B cell (primary cell): ENCODE results near the gene TANK. TPM values are rescaled to one million over a fixed set of nuclear protein-coding genes. Genes with fewer than 3 reads are reported as not detected.
"Not testable (repeated sequence)": the region's sequence is repeated elsewhere in the genome, so short reads cannot be mapped to it uniquely, and the experiment has no call there.

Experiments
- ATAC-seq: fragments of 200-7000 bp; cut with Tn5 transposase; one replicate; pipeline ENCODE4 v1.10.0; 2021; ENCODE audit warnings: low read depth, mild to moderate bottlenecking, moderate number of reproducible peaks, moderate library complexity
- CTCF ChIA-PET: fragments of 350-600 bp; sonication (Branson Sonifier 250); formaldehyde crosslinking; loops from one replicate; lab custom pipeline; 2021; ENCODE audit warnings: antibody characterized with exemption, inconsistent platforms; lab: Charles Lee
- POLR2A ChIA-PET: fragments of 350-600 bp; sonication (Branson Sonifier 250); formaldehyde crosslinking; loops from one replicate; lab custom pipeline; 2021; ENCODE audit warnings: antibody characterized with exemption; lab: Charles Lee
- DNase-seq: peaks from one replicate; pipeline ENCODE4 v3.0.0; 2013
- H2AFZ ChIP-seq: 2 replicates; pipeline ENCODE4 v1.6.1; 2012; ENCODE audit warnings: mild to moderate bottlenecking, low read depth, low read length; ENCODE audit not compliant: insufficient read depth, poor library complexity, severe bottlenecking
- H3K27ac ChIP-seq, 2 donors: 1 replicate in 1 of 2; 2 replicates in 1 of 2; pipeline ENCODE4 v1.5.1; 2012 to 2013; ENCODE audit warnings: low read length in 2 of 2, mild to moderate bottlenecking in 2 of 2, moderate library complexity in 1 of 2
- H3K27me3 ChIP-seq, 4 experiments: fragments of 200-600 bp in 1 of 4; sonication (generic) in 1 of 4; replicated peaks in 1 of 4; 1 replicate in 2 of 4; 2 replicates in 2 of 4; pipeline versions ENCODE4 v1.6.1 to v1.7.0; 2013 to 2016; ENCODE audit warnings: low read length in 3 of 4, mild to moderate bottlenecking in 2 of 4, mixed read lengths in 1 of 4, moderate library complexity in 1 of 4; ENCODE audit not compliant: insufficient read depth in 4 of 4, control insufficient read depth in 3 of 4; ENCODE audit errors: control extremely low read depth in 1 of 4
- H3K36me3 ChIP-seq, 2 experiments: replicated peaks in 1 of 2; 1 replicate in 1 of 2; 2 replicates in 1 of 2; pipeline versions ENCODE4 v1.6.1 to v1.7.1; 2013; ENCODE audit warnings: low read length in 1 of 2; ENCODE audit not compliant: insufficient read depth in 2 of 2, control insufficient read depth in 1 of 2; ENCODE audit errors: control extremely low read depth in 1 of 2, extremely low read depth in 1 of 2
- H3K4me1 ChIP-seq, 2 donors: fragments of 200-600 bp in 1 of 2; sonication (generic) in 1 of 2; 1 replicate in 1 of 2; 2 replicates in 1 of 2; pipeline versions ENCODE4 v1.5.1 to v1.6.1; 2013 to 2017; ENCODE audit warnings: low read length in 2 of 2; ENCODE audit not compliant: control insufficient read depth in 2 of 2, insufficient read depth in 2 of 2
- H3K4me2 ChIP-seq: replicated peaks from 2 replicates; pipeline ENCODE3; 2012; ENCODE audit warnings: mild to moderate bottlenecking, low read depth, low read length; ENCODE audit not compliant: poor library complexity, severe bottlenecking
- H3K4me3 ChIP-seq, 5 experiments: fragments of 200-600 bp in 1 of 5; sonication (generic) in 1 of 5; 1 replicate in 3 of 5; 2 replicates in 2 of 5; pipeline versions ENCODE4 v1.5.1 to v1.7.0; 2011 to 2016; ENCODE audit warnings: low read length in 4 of 5, mild to moderate bottlenecking in 4 of 5, low read depth in 2 of 5, control low read depth in 1 of 5, moderate library complexity in 1 of 5; ENCODE audit not compliant: insufficient read depth in 1 of 5; ENCODE audit errors: control extremely low read depth in 1 of 5, extremely low read depth in 1 of 5
- H3K79me2 ChIP-seq: fragments of 200-600 bp; sonication (generic); one replicate; pipeline ENCODE4 v1.6.0; 2016; ENCODE audit warnings: low read length; ENCODE audit not compliant: control insufficient read depth, insufficient read depth
- H3K9ac ChIP-seq: fragments of 200-600 bp; sonication (generic); 2 replicates; pipeline ENCODE4 v1.6.1; 2017; ENCODE audit warnings: mild to moderate bottlenecking, low read length, moderate library complexity
- H3K9me3 ChIP-seq, 3 donors: one replicate each; pipeline versions ENCODE4 v1.6.1 to v1.7.1; 2013; ENCODE audit warnings: low read length in 2 of 3; ENCODE audit not compliant: control insufficient read depth in 2 of 3, insufficient read depth in 1 of 3; ENCODE audit errors: control extremely low read depth in 1 of 3
- H4K20me1 ChIP-seq: 2 replicates; pipeline ENCODE4 v1.6.0; 2012; ENCODE audit warnings: mild to moderate bottlenecking, low read length; ENCODE audit not compliant: insufficient read depth, control insufficient read depth, poor library complexity, severe bottlenecking
- H3K27ac Mint-ChIP-seq: one replicate; pipeline ENCODE4 v1.8.0; 2021; ENCODE audit warnings: mixed read lengths
- H3K27me3 Mint-ChIP-seq: one replicate; pipeline ENCODE4 v1.8.0; 2021; ENCODE audit warnings: mixed read lengths
- H3K4me1 Mint-ChIP-seq: one replicate; pipeline ENCODE4 v1.8.0; 2021; ENCODE audit warnings: mixed read lengths
- H3K4me3 Mint-ChIP-seq: one replicate; pipeline ENCODE4 v1.8.0; 2021; ENCODE audit warnings: mixed read lengths
- H3K9me3 Mint-ChIP-seq: one replicate; pipeline ENCODE4 v1.8.0; 2022; ENCODE audit warnings: mixed read lengths; ENCODE audit not compliant: insufficient read depth
- EZH2 ChIP-seq: IDR thresholded peaks from 2 replicates; pipeline ENCODE4 v1.6.1; 2012; ENCODE audit warnings: borderline replicate concordance, low read depth, mild to moderate bottlenecking, moderate library complexity, low read length; ENCODE audit not compliant: insufficient read depth, poor library complexity, severe bottlenecking
- WGBS: methylation state at CpG from one replicate; pipeline ENCODE4 v1.1.5; 2013; ENCODE audit warnings: missing lambda C conversion rate; ENCODE audit not compliant: insufficient coverage; 5-methylcytosine and 5-hydroxymethylcytosine counted together
- intact Hi-C: fragments of 100-400 bp; cut with micrococcal nuclease; formaldehyde crosslinking; loops from one replicate; pipeline ENCODE4 v1.10.0; 2022
- polyA plus RNA-seq: library from polyadenylated mRNA; depleted of rRNA; stranded (reverse); fragments of >200 nt; gene quantifications from 2 replicates; pipeline ENCODE4 v1.2.3, GENCODE V29; 2012
- total RNA-seq, 2 donors: library from RNA; stranded (reverse); fragments of 120-200 nt in 1 of 2; gene quantifications; 1 replicate in 1 of 2; 2 replicates in 1 of 2; pipeline versions ENCODE4 v1.2.3 to v1.2.4, GENCODE V29; 2013 to 2022
- TF ChIP-seq, protein P1 (sequence below): fragments of 200-600 bp; IDR thresholded peaks from one replicate; pipeline ENCODE4 v1.8.0; 2022; ENCODE audit warnings: antibody characterized with exemption, mild to moderate bottlenecking

Gene TANK
- total and polyA plus RNA-seq, 2 donors (not counting 1 experiment from before 2014, with no cell fraction given), result 62.4 to 179 TPM

DNA sequence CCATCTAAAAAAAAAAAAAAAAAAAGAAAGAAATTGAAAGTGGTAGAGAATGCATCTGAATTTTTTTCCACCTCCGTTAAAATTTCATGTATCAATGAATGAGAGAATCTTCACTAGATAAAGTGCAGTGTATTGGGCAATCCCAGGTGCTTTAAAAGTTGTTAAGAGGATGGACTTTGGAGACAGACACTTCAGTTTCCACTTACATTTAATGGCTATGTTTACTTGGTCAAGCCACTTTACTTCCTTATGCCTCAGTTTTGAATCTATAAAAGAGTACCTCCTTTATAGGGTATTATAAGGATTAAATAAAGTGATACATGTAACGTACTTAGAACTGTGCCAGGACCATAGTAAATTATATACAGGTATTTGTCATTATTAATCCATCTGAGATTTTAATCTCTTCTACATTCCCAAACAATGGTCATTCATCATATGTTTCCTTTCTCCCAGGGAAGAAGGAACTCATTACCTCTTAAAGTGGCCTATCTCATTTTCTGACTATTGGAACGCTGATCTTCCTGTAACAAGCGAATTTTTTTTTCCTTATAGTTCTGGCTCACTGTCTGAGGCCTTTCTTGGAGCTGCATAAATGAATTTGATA is 29.1 kb upstream of the TANK start:
- Mint-ChIP-seq H3K27ac (no peak overlapping the region), H3K9me3 (peaks cover 1% of the 10 kb centered on the region), H3K4me1 (peaks cover 23% of the 10 kb centered on the region), H3K27me3 (no peaks in the 10 kb centered on the region), H3K4me3 (no peak overlapping the region)
- ATAC-seq, result no peak
- H3K9me3 ChIP-seq, result peaks cover 0 to 3% (median 1%) of the 10 kb centered on the region in 3 donors
- H3K9ac ChIP-seq, result no peak overlapping the region
- H2AFZ ChIP-seq, result no peak overlapping the region
- intact Hi-C loops, result no loop called here
- POLR2A ChIA-PET, result no interaction called here
- peaks cover 12 to 13% of the 10 kb centered on the region in 2 donors for H3K4me1 ChIP-seq
- H3K27me3 ChIP-seq, result no peaks in the 10 kb centered on the region
- no peak overlapping the region for H3K27ac ChIP-seq
- H3K36me3 ChIP-seq, result no peaks in the 10 kb centered on the region
- H4K20me1 ChIP-seq, result no peaks in the 10 kb centered on the region
- TF ChIP-seq, protein P1, sequence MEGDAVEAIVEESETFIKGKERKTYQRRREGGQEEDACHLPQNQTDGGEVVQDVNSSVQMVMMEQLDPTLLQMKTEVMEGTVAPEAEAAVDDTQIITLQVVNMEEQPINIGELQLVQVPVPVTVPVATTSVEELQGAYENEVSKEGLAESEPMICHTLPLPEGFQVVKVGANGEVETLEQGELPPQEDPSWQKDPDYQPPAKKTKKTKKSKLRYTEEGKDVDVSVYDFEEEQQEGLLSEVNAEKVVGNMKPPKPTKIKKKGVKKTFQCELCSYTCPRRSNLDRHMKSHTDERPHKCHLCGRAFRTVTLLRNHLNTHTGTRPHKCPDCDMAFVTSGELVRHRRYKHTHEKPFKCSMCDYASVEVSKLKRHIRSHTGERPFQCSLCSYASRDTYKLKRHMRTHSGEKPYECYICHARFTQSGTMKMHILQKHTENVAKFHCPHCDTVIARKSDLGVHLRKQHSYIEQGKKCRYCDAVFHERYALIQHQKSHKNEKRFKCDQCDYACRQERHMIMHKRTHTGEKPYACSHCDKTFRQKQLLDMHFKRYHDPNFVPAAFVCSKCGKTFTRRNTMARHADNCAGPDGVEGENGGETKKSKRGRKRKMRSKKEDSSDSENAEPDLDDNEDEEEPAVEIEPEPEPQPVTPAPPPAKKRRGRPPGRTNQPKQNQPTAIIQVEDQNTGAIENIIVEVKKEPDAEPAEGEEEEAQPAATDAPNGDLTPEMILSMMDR, result no peak
- TF ChIP-seq EZH2, result no peak
- DNase-seq, result no peak
- no CpG with 5 or more reads among the region's 4 CpGs for WGBS
- CTCF ChIA-PET, result no interaction called here
- no peak overlapping the region for H3K4me3 ChIP-seq
- no peak overlapping the region for H3K4me2 ChIP-seq
- peaks cover 21% of the 10 kb centered on the region for H3K79me2 ChIP-seq

DNA sequence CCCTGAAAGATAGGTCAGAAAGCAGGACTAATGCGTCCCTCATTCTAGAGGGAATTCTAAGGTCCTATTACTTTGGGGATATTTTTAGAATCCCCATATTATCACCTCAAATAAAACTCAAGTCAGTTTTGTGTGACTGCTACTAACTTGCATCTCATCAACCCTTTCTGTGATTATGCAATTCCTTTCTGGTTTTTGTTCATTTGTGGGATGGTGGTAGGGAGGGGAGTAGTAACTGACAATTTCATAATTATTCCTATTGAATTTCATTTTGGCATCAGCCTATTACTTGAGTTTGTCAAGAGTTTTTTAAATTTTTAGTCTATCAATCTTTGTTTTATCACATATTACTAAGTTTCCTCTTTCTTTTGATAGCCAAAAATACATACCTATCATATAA is 28.4 kb upstream of the TANK start:
- Histone ChIP-seq H4K20me1 (no peaks in the 10 kb centered on the region), H3K27ac (no peak overlapping the region), H3K9me3 (peaks cover 0 to 3% (median 1%) of the 10 kb centered on the region in 3 donors), H3K4me2 (no peak overlapping the region), H3K4me3 (no peak overlapping the region), H3K27me3 (no peaks in the 10 kb centered on the region), H3K36me3 (no peaks in the 10 kb centered on the region), H3K9ac (no peak overlapping the region), H3K4me1 (peaks cover 15 to 16% of the 10 kb centered on the region in 2 donors), H3K79me2 (peaks cover 27% of the 10 kb centered on the region), H2AFZ (no peak overlapping the region)
- DNase-seq (no peak), ATAC-seq (no peak)
- intact Hi-C loops, result no loop called here
- no peak for TF ChIP-seq EZH2
- TF ChIP-seq, protein P1, result no peak
- Mint-ChIP-seq H3K4me1 (peaks cover 29% of the 10 kb centered on the region), H3K9me3 (peaks cover 1% of the 10 kb centered on the region), H3K27me3 (no peaks in the 10 kb centered on the region), H3K27ac (no peak overlapping the region), H3K4me3 (no peak overlapping the region)
- ChIA-PET POLR2A (no interaction called here), CTCF (no interaction called here)
- no CpG with 5 or more reads among the region's 1 CpG for WGBS

DNA sequence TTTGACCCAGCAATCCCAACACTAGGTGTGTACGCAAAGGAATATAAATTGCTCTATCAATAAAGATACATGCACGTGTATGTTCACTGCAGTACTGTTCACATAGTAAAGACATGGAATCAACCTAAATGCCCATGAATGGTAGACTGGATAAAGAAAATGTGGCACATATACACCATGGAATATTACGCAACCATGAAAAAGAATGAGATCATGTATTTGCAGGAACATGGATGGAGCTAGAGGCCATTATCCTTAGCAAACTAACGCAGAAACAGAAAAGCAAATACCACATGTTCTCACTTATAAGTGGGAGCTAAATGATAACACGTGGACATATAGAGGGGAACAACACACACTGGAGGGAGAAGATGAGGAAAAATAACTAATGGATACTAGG is 27.8 kb upstream of the TANK start:
- intact Hi-C loops, H3K27me3 Mint-ChIP-seq, H3K27ac ChIP-seq, H3K27me3 ChIP-seq, CTCF ChIA-PET, DNase-seq, H3K9me3 Mint-ChIP-seq, H3K9me3 ChIP-seq, H3K36me3 ChIP-seq, H3K9ac ChIP-seq, H3K4me3 ChIP-seq, H3K4me3 Mint-ChIP-seq, H4K20me1 ChIP-seq, ATAC-seq, H3K27ac Mint-ChIP-seq, H2AFZ ChIP-seq, H3K4me2 ChIP-seq: not testable (repeated sequence)
- peaks cover 29% of the 10 kb centered on the region for H3K4me1 Mint-ChIP-seq
- POLR2A ChIA-PET, result interaction anchor here (0.7 kb wide), 1 partner anchor 22 kb away, joined by 4 read pairs; no protein-coding TSS in a partner anchor
- H3K79me2 ChIP-seq, result peaks cover 33% of the 10 kb centered on the region
- H3K4me1 ChIP-seq, result peaks cover 15 to 16% of the 10 kb centered on the region in 2 donors
- WGBS, result no CpG with 5 or more reads among the region's 5 CpGs
